Upper lobe of right lung (tissue), 1 donor: Measurements from ENCODE around the gene LRG1. TPM values are rescaled to one million over a fixed set of nuclear protein-coding genes. Genes with fewer than 3 reads are reported as not detected.

Source experiments
- ATAC-seq: fragments of 200-7000 bp; cut with Tn5 transposase; one replicate; pipeline ENCODE4 v1.9.1; 2020; ENCODE audit warnings: mild to moderate bottlenecking, moderate library complexity
- DNase-seq: peaks from one replicate; pipeline ENCODE4 v3.0.0-alpha.2; 2020
- H3K27ac ChIP-seq: fragments of 200-600 bp; one replicate; pipeline ENCODE4 v1.8.0; 2022
- H3K27me3 ChIP-seq: fragments of 200-600 bp; one replicate; pipeline ENCODE4 v1.8.0; 2022; ENCODE audit warnings: mild to moderate bottlenecking
- H3K36me3 ChIP-seq: fragments of 200-600 bp; one replicate; pipeline ENCODE4 v1.8.0; 2022
- H3K4me1 ChIP-seq: fragments of 200-600 bp; one replicate; pipeline ENCODE4 v1.8.0; 2022
- H3K4me3 ChIP-seq: fragments of 200-600 bp; one replicate; pipeline ENCODE4 v1.8.0; 2022; ENCODE audit warnings: mild to moderate bottlenecking
- H3K9me3 ChIP-seq: fragments of 200-600 bp; one replicate; pipeline ENCODE4 v1.8.0; 2022
- intact Hi-C: fragments of 100-400 bp; cut with DNase I; formaldehyde crosslinking; loops from one replicate; pipeline ENCODE4 v1.11.0; 2022
- total RNA-seq: library from RNA; stranded (reverse); fragmentation: NEBNext Ultra II Directional; extraction: Animal tissue kit (Norgen Biotek cat#: 25700); gene quantifications from one replicate; pipeline ENCODE4 v1.2.1, GENCODE V29; 2021
- TF ChIP-seq, protein P1 (sequence below): fragments of 200-600 bp; IDR thresholded peaks from one replicate; pipeline ENCODE4 v1.8.0; 2022; ENCODE audit warnings: antibody characterized with exemption
- donor health status: DM: no; HTN: yes; CAD: no; lungs with severe emphysema.

LRG1 gene
- total RNA-seq, 1 donor from 2014 or later, result 15.9 TPM

DNA sequence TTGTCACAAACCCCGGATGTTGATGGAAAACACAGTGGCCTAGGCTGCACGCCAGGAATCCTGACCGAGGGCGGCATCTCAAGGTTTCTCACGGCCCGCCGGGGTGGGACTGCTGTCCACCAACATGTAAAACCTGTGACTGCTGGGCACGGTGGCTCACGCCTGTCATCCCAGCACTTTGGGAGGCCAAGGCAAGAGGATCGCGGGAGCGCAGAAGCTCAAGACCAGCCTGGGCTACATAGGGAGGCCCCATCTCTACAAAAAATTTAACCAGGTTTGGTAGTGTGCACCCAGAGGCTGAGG is 32.7 kb downstream of the LRG1 start:
- no peaks in the 10 kb centered on the region for H3K27me3 ChIP-seq
- no peak overlapping the region for H3K27ac ChIP-seq

DNA sequence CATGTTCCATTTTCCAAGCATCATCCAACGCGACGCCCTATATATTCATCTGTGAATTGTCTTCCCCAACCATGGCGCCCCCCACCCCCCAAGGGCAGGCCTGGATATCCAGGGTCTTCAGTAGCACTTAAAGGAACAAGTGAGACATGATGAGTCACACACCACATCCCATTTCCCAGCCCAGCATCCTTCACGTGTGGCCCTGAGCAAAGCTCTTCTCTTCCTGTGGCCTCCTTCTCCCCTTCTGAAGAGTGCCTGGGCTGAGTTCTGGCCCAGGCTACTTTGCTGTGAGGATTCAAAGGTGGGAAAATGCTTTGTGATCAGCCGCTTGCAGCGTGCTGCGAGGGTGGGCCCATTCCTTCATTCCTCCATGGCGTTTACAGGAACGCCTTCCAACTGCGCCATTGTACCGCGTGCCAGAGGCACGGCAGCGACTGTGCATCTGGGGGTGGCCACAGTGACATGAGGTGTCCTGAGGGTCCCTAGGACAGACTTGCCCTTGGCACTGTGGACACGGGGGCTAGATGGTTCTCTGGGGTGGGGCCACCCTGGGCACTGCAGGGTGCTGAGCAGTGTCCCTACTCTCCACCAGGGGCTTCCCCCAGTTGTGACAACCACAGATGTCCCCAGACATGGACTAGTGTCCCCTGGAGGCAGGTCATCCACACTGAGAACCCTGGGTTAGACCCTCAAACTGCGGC is 33.2 kb downstream of the LRG1 start:
- ATAC-seq, result no peak

More for the DNA sequence above, 32.7 kb downstream of the LRG1 start:
- no peak overlapping the region for H3K4me3 ChIP-seq
- intact Hi-C loops, result no loop called here
- TF ChIP-seq, protein P1, sequence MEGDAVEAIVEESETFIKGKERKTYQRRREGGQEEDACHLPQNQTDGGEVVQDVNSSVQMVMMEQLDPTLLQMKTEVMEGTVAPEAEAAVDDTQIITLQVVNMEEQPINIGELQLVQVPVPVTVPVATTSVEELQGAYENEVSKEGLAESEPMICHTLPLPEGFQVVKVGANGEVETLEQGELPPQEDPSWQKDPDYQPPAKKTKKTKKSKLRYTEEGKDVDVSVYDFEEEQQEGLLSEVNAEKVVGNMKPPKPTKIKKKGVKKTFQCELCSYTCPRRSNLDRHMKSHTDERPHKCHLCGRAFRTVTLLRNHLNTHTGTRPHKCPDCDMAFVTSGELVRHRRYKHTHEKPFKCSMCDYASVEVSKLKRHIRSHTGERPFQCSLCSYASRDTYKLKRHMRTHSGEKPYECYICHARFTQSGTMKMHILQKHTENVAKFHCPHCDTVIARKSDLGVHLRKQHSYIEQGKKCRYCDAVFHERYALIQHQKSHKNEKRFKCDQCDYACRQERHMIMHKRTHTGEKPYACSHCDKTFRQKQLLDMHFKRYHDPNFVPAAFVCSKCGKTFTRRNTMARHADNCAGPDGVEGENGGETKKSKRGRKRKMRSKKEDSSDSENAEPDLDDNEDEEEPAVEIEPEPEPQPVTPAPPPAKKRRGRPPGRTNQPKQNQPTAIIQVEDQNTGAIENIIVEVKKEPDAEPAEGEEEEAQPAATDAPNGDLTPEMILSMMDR, result no peak
- no peaks in the 10 kb centered on the region for H3K4me1 ChIP-seq
- no peaks in the 10 kb centered on the region for H3K9me3 ChIP-seq
- no peak for DNase-seq
- peaks cover 6% of the 10 kb centered on the region for H3K36me3 ChIP-seq
- no peak for ATAC-seq

DNA sequence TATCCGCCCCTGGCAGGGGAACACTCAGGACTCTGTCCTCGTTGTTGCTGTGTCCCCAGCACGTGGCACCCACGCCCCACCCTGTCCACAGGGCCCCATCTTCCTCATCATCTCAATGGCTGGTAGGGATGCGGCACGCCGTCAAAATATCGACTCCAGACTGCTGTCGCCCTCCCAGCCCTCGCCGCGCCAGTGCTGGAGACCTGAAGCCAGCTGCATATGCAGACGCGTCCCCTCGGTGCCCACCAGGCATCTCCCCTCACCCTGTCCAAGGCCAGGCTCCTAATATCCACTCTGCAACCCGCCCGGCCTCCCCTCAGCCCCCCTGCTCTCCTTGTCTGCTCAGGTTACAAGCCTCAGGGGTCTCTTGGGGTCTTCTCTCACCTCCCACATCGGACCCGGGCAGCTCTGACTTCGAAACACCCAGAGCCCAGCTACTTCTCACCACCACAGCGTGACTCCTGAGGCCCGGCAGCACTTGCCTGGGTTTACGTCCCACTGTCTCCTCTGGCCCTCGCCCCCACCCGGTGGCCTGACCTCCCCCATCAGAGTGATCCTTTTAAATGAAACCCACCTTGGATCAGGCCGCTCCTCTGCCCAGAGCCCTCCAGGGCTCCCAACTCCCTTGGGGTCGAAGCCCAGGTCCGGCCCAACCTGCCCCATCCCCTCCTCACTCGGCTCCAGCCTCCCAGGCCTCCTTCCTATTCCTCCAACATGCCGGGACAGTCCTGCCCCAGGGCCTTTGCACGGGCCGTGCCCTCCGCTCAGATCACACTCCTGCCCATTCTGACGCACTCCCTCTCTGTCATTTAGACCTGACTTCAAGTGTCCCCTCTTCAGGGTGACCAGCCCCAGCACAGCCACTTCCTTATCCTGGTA is 34.0 kb downstream of the LRG1 start:
- ATAC-seq (no peak), DNase-seq (no peak)
- TF ChIP-seq, protein P1, result no peak
- Histone ChIP-seq H3K4me3 (no peak overlapping the region), H3K4me1 (no peaks in the 10 kb centered on the region), H3K36me3 (peaks cover 16% of the 10 kb centered on the region), H3K9me3 (no peaks in the 10 kb centered on the region), H3K27me3 (no peaks in the 10 kb centered on the region), H3K27ac (no peak overlapping the region)
- intact Hi-C loops, result no loop called here

More for the DNA sequence above, 33.2 kb downstream of the LRG1 start:
- H3K4me3 ChIP-seq, result no peak overlapping the region
- H3K36me3 ChIP-seq, result peaks cover 8% of the 10 kb centered on the region
- TF ChIP-seq, protein P1, result no peak
- intact Hi-C loops, result no loop called here
- H3K9me3 ChIP-seq, result no peaks in the 10 kb centered on the region
- no peak overlapping the region for H3K27ac ChIP-seq
- no peak for DNase-seq
- H3K4me1 ChIP-seq, result no peaks in the 10 kb centered on the region
- H3K27me3 ChIP-seq, result no peaks in the 10 kb centered on the region

DNA sequence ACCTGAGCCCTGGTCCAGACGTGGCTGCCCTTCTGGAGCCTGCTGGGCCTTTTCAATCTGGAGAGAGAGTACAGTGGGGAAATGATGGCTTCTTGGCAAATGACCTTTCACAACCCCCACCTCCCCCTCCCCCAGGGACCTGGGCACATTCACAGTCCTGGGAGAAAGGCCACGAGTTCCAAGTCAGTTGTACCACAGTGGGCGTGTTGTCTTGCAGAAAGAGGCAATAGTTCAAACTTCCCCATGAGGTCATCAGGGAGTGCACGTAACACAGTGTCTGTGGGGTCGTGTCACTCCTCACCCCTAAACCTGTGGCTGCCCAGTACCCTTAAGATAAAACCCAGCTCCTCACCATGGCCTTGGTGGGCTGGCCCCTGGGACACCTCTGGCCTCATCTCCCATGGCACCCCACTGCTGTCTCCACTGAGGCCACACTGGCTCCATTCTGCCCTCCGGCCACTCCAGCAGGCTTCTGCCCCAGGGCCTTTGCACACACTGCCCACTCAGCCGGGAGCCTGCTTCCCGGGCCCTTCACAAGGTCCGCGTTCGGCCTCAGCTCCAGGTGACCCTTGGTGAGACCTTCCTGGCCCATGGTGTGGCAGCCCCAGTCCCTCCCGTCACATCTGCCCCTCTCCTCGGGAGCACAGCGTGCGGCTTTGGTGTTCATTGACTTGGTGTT is 34.8 kb downstream of the LRG1 start:
- ATAC-seq, result peak; percentile 56
- peaks cover 19% of the 10 kb centered on the region for H3K36me3 ChIP-seq
- no peaks in the 10 kb centered on the region for H3K27me3 ChIP-seq

GRCh38 chr19:4504297-4504701 is 35.5 kb downstream of the LRG1 start:
- no peaks in the 10 kb centered on the region for H3K27me3 ChIP-seq
- intact Hi-C loops, result no loop called here
- TF ChIP-seq, protein P1, result no peak
- no peak overlapping the region for H3K27ac ChIP-seq
- H3K36me3 ChIP-seq, result peaks cover 19% of the 10 kb centered on the region
- no peaks in the 10 kb centered on the region for H3K4me1 ChIP-seq
- ATAC-seq (no peak), DNase-seq (no peak)
- H3K4me3 ChIP-seq, result no peak overlapping the region
- H3K9me3 ChIP-seq, result no peaks in the 10 kb centered on the region

More for the DNA sequence above, 34.8 kb downstream of the LRG1 start:
- DNase-seq, result no peak
- H3K4me3 ChIP-seq, result no peak overlapping the region
- no peaks in the 10 kb centered on the region for H3K9me3 ChIP-seq
- TF ChIP-seq, protein P1, result no peak
- intact Hi-C loops, result no loop called here
- no peak overlapping the region for H3K27ac ChIP-seq
- no peaks in the 10 kb centered on the region for H3K4me1 ChIP-seq
